GM13977 (cell line): ENCODE data around the gene NYAP2.

Source experiments
- DNase-seq: peaks from one replicate; pipeline ENCODE4 v3.0.0; 2012; ENCODE audit warnings: low spot score
- CTCF ChIP-seq: IDR thresholded peaks from 2 replicates; pipeline ENCODE4 v1.5.1; 2012; ENCODE audit warnings: mild to moderate bottlenecking, control low read depth; ENCODE audit not compliant: insufficient read depth; ENCODE audit errors: extremely low read depth, missing control alignments
- in situ Hi-C: fragments of 300-500 bp; cut with MboI; formaldehyde crosslinking; loops from one replicate; pipeline ENCODE4 v1.12.0; 2022; ENCODE audit warnings: low sequenced_read_pairs, low pct_unique_long_range_greater_than_20kb, mixed read lengths, inconsistent platforms; ENCODE audit not compliant: unreplicated experiment

Gene NYAP2

DNA sequence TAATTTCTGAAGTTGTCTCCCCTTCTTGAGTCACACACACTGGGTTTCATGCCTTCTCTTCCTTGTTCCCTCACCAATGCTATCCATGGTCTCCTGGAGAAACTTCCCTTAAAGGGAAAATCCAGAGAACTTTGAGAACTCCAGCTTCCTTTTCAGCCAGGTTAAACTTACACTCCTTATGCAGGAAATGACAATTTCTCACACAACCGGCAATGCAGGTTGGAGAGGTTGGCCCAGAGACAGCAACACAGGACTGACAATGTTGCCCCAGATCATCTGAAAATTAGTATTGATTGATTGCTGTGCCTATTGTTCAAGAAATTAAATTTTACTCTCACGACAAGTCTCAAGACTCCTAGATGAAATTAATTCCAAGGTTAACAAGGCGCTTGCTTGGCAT is 292.2 kb downstream of the NYAP2 start:
- in situ Hi-C loops, result no loop called here

DNA sequence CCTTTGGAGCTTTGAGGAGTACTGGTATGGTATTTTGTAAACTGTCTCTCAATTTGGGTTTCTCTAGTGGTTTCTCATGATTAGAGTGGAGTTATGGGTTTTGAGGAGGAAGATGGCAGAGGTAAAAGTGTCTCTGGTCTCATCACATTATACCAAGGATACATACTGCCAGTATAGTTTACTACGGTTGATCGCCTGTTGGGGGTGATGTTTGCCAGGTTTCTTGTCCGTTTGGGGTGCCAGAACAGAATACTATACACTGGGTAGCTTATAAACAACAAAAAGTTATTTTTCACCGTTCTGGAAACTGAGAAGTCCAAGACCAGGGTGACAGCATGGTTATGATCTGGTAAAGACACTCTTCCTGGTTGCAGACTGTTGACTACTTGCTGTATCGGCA is 293.7 kb downstream of the NYAP2 start:
- in situ Hi-C loops, result no loop called here
- TF ChIP-seq CTCF, result no peak
- no peak for DNase-seq

More for the DNA sequence above, 292.2 kb downstream of the NYAP2 start:
- TF ChIP-seq CTCF, result no peak
- DNase-seq, result no peak

DNA sequence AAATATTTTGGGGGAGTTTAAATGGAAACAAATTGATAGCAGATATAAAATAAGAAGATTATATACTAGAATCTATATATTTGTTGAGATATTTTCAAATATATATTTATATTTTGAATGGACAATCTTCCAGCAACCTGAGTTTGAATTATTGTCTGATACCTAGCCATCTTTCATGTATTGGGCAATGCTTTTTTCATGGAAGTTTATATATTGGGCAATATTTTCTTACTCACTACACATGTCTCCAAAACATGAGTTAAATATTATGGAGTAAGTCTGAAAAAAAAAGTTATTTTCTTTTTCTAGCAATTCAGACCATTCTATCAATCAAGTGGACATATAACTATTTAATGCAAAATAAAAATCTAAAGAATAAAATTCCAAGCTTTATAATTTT is 295.2 kb downstream of the NYAP2 start:
- no peak for DNase-seq
- in situ Hi-C loops, result no loop called here
- TF ChIP-seq CTCF, result no peak

- in situ Hi-C loops, result no loop called here
- no peak for TF ChIP-seq CTCF
- no peak for DNase-seq
These were observed 298.4 kb downstream of the NYAP2 start for GRCh38 chr2:225697936-225698335.
